Body of pancreas (tissue), 4 donors: Measurements from ENCODE around the gene PCDHA10.

Experiments used
- CTCF ChIP-seq, 7 experiments: fragments of 450-650 bp in 4 of 7; fragments of 200-600 bp in 3 of 7; sonication (generic) in 3 of 7; IDR thresholded peaks; one replicate each; pipeline ENCODE4 v1.5.1; 2016 to 2019; ENCODE audit warnings: antibody characterized with exemption in 7 of 7
- POLR2A ChIP-seq, 3 donors: fragments of 450-650 bp; IDR thresholded peaks; one replicate each; pipeline ENCODE4 v1.6.1; 2016; ENCODE audit warnings: antibody characterized with exemption in 3 of 3, mild to moderate bottlenecking in 2 of 3

GRCh38 chr5:140833993-140834392 lies 21.7 kb upstream of the PCDHA10 start, which contains the start of gene PCDHA7:
- TF ChIP-seq POLR2A (IDR thresholded peaks at IDR 0.05) (no peak), CTCF (IDR thresholded peaks at IDR 0.05) (peak in 3 of 7 experiments; percentile 5 to 19 (median 7))
